Parathyroid adenoma (tissue), 2 donors: Measurements from ENCODE around the gene COL23A1.

Source experiments
- H2AFZ ChIP-seq: fragments of 300-600 bp; sonication (generic); one replicate; pipeline ENCODE4 v1.7.0; 2017; ENCODE audit warnings: antibody characterized with exemption, mild to moderate bottlenecking
- H3K27ac ChIP-seq: fragments of 300-600 bp; sonication (generic); one replicate; pipeline ENCODE4 v1.7.0; 2017
- H3K27me3 ChIP-seq: fragments of 300-600 bp; sonication (generic); one replicate; pipeline ENCODE4 v1.7.0; 2017; ENCODE audit warnings: low read length; ENCODE audit not compliant: control insufficient read depth, insufficient read depth
- H3K36me3 ChIP-seq: fragments of 300-600 bp; sonication (generic); one replicate; pipeline ENCODE4 v1.7.0; 2017; ENCODE audit warnings: low read length; ENCODE audit not compliant: control insufficient read depth, insufficient read depth
- H3K4me1 ChIP-seq: fragments of 300-600 bp; sonication (generic); one replicate; pipeline ENCODE4 v1.7.0; 2017; ENCODE audit warnings: control low read depth
- H3K4me2 ChIP-seq: fragments of 300-600 bp; sonication (generic); one replicate; pipeline ENCODE4 v1.7.0; 2017; ENCODE audit warnings: low read length
- H3K4me3 ChIP-seq: fragments of 300-600 bp; sonication (generic); one replicate; pipeline ENCODE4 v1.7.0; 2017; ENCODE audit warnings: low read depth, low read length
- H3K79me2 ChIP-seq: fragments of 300-600 bp; sonication (generic); one replicate; pipeline ENCODE4 v1.7.0; 2017; ENCODE audit warnings: control low read depth
- H3K9ac ChIP-seq: fragments of 300-600 bp; sonication (generic); one replicate; pipeline ENCODE4 v1.7.0; 2017; ENCODE audit warnings: mild to moderate bottlenecking
- H3K9me3 ChIP-seq: fragments of 300-600 bp; sonication (generic); one replicate; pipeline ENCODE4 v1.7.0; 2017; ENCODE audit warnings: low read length; ENCODE audit not compliant: control insufficient read depth
- TF ChIP-seq, protein P1 (sequence below): fragments of 300-600 bp; sonication (generic); IDR thresholded peaks from one replicate; pipeline ENCODE4 v1.7.0; 2017; ENCODE audit warnings: antibody characterized with exemption, mild to moderate bottlenecking
- donor health status: primary hyperparathyroidism.

COL23A1 gene

DNA sequence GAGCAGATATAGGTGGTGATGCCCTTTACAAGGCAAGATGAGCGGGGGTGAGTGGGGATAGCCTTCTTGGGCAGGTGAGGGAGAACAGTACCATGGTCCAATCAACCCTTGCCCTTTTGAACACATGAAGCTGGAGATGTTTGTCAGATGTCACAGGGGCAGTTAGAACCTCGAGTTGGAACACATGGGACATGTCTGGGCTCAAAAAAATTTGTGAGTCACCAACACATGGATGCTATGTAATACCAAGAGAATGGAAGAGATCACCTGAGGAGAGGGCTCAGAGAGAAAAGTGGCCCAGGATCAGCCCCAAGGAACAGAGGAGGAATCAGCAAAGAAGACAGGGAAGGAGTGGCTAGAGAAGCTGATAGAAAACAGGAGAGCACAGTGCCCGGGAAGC, 362.3 kb downstream of the COL23A1 start:
- Histone ChIP-seq H3K4me1 (peaks cover 7% of the 10 kb centered on the region), H3K4me3 (no peak overlapping the region), H3K4me2 (no peak overlapping the region), H3K79me2 (no peaks in the 10 kb centered on the region), H3K27ac (no peak overlapping the region), H3K9ac (no peak overlapping the region), H3K27me3 (no peaks in the 10 kb centered on the region), H3K36me3 (no peaks in the 10 kb centered on the region), H3K9me3 (no peaks in the 10 kb centered on the region), H2AFZ (no peak overlapping the region)
- TF ChIP-seq, protein P1, sequence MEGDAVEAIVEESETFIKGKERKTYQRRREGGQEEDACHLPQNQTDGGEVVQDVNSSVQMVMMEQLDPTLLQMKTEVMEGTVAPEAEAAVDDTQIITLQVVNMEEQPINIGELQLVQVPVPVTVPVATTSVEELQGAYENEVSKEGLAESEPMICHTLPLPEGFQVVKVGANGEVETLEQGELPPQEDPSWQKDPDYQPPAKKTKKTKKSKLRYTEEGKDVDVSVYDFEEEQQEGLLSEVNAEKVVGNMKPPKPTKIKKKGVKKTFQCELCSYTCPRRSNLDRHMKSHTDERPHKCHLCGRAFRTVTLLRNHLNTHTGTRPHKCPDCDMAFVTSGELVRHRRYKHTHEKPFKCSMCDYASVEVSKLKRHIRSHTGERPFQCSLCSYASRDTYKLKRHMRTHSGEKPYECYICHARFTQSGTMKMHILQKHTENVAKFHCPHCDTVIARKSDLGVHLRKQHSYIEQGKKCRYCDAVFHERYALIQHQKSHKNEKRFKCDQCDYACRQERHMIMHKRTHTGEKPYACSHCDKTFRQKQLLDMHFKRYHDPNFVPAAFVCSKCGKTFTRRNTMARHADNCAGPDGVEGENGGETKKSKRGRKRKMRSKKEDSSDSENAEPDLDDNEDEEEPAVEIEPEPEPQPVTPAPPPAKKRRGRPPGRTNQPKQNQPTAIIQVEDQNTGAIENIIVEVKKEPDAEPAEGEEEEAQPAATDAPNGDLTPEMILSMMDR = no peak

DNA sequence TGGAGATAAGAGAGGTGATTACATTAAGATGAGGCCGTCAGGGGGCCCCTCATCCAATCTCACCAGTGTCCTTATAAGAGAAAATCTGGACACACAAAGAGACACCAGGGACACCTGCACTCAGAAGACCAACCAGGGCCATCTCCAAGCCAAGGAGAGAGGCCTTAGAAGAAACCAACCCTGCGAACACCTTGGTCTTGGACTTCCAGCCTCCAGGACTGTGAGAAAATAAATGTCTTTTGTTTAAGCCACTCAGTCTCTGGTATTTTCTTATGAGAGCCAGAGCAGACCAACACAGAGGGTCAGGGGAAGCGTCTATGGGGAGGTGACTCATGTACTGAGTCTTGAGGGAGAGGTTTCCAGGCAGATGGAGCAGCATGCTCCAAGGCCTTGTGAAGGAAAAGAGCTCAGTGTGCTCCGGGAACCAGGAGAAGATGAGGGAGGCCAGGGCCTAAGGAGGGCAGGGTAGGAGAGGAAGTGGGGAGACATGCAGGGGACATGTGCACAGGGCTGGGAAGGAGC, 363.0 kb downstream of the COL23A1 start:
- no peaks in the 10 kb centered on the region for H3K36me3 ChIP-seq

DNA sequence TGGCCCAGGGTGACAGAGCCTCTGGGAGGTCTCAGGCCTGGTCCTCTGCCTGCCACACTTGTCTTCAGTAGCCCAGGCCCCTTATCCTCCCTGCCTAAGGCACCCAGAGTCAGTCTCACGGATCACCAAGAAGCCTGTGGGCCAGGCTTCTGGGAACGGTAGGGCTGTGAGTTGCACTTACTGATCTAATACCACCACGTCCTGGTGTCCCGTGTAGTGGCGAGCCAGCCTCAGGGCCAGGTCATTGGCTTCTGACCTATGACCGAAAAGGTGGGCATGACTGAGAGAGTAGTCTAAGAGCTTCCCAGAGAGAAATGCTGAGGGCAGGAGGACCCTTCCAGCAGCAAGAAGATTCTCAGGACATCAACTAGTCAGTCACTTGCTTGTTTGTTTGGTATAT, 365.0 kb downstream of the COL23A1 start:
- no peak overlapping the region for H3K27ac ChIP-seq
- H2AFZ ChIP-seq = no peak overlapping the region
- no peaks in the 10 kb centered on the region for H3K4me1 ChIP-seq
- no peak overlapping the region for H3K4me3 ChIP-seq
- no peak overlapping the region for H3K4me2 ChIP-seq
- no peaks in the 10 kb centered on the region for H3K9me3 ChIP-seq
- no peaks in the 10 kb centered on the region for H3K36me3 ChIP-seq
- no peak overlapping the region for H3K9ac ChIP-seq
- no peaks in the 10 kb centered on the region for H3K79me2 ChIP-seq
- TF ChIP-seq, protein P1 = no peak
- H3K27me3 ChIP-seq = no peaks in the 10 kb centered on the region

More for the DNA sequence above, 363.0 kb downstream of the COL23A1 start:
- no peak overlapping the region for H3K9ac ChIP-seq
- H3K27ac ChIP-seq = no peak overlapping the region
- no peaks in the 10 kb centered on the region for H3K27me3 ChIP-seq
- H3K4me1 ChIP-seq = peaks cover 4% of the 10 kb centered on the region
- H3K4me3 ChIP-seq = no peak overlapping the region
- no peak overlapping the region for H2AFZ ChIP-seq
- no peaks in the 10 kb centered on the region for H3K79me2 ChIP-seq
- H3K9me3 ChIP-seq = no peaks in the 10 kb centered on the region
- no peak overlapping the region for H3K4me2 ChIP-seq
- TF ChIP-seq, protein P1 = no peak

DNA sequence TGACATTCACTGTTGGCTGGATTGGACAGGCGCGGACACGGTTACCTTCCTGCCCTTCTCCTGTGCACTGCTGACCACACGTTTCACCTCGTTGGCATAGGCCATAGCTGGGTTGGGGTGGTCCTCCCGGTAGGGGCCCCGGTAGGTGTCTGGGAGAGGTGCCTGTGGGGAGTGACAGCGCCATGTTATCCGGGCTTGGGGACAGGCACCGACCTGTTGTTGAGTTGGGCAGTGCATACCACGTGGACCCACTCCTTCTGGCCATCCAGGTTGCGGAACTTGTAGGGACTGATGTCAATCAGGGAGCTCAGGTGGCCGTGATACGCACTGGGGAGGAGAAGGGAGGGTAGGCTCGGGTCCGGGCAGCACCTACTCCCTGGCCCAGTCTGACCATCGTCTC, 365.8 kb downstream of the COL23A1 start:
- Histone ChIP-seq H3K9ac (no peak overlapping the region), H3K79me2 (no peaks in the 10 kb centered on the region), H3K27me3 (no peaks in the 10 kb centered on the region), H3K4me1 (no peaks in the 10 kb centered on the region), H3K9me3 (no peaks in the 10 kb centered on the region), H3K4me2 (no peak overlapping the region), H3K27ac (no peak overlapping the region), H2AFZ (no peak overlapping the region), H3K4me3 (no peak overlapping the region), H3K36me3 (no peaks in the 10 kb centered on the region)
- TF ChIP-seq, protein P1 = no peak

DNA sequence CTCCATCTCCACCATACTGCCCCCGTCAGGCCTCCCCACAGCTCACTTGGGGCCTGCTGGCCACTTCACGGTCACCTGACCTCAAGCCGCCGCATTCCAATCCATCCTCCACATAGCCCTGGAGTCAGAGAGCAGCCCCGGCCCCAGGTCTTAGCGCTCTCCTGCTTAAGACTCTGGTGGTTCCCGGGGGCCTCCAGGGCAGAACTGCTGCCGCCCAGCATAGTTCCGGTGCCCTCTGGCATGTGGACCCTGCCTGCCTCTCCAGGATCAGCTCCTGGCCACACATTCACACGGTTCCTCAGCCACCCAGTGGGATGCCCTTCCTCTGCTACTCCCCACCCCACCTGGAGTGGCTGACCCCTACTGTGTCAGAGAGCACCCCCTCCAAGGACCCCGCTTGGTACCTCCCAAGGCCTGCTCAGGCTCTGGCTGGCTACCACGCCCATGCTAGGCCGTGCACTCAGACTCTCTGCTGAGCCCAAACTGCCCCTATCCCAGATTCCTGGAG, 366.3 kb downstream of the COL23A1 start:
- no peaks in the 10 kb centered on the region for H3K4me1 ChIP-seq
- TF ChIP-seq, protein P1 = no peak
- H3K4me3 ChIP-seq = no peak overlapping the region
- H3K9me3 ChIP-seq = no peaks in the 10 kb centered on the region
- no peaks in the 10 kb centered on the region for H3K27me3 ChIP-seq
- no peaks in the 10 kb centered on the region for H3K36me3 ChIP-seq
- no peaks in the 10 kb centered on the region for H3K79me2 ChIP-seq
- no peak overlapping the region for H2AFZ ChIP-seq
- H3K4me2 ChIP-seq = no peak overlapping the region
- no peak overlapping the region for H3K9ac ChIP-seq
- no peak overlapping the region for H3K27ac ChIP-seq
